ENCODE measurements around the gene S100B.

- TF ChIP-seq EZH2phosphoT487 (IDR thresholded peaks at IDR 0.05; ENCODE audit: borderline replicate concordance) (no peak), ZFX (IDR thresholded peaks at IDR 0.05) (no peak), POLR2A (IDR thresholded peaks at IDR 0.05; ENCODE audit: borderline replicate concordance, extremely low read depth, insufficient read depth, insufficient read length) (no peak), RAD21 (IDR thresholded peaks at IDR 0.05; ENCODE audit: low read depth) (no peak), EGR1 (IDR thresholded peaks at IDR 0.05; ENCODE audit: low read depth) (no peak), ZNF274 (IDR thresholded peaks at IDR 0.05; ENCODE audit: low read depth, low read length) (no peak), CBX3 (IDR thresholded peaks at IDR 0.05; ENCODE audit: low read depth) (no peak)
These were observed 30.1 kb upstream of the S100B start for GRCh38 chr21:46634966-46635323.
